GM19023 (cell line): ENCODE results near the gene CHD5.

Experiments
- ATAC-seq: cut with Tn5 transposase; IDR thresholded peaks from one replicate; pipeline ENCODE4 v1.9.1; 2021; ENCODE audit warnings: mild to moderate bottlenecking, moderate library complexity; ENCODE audit not compliant: unreplicated experiment

Gene CHD5

DNA sequence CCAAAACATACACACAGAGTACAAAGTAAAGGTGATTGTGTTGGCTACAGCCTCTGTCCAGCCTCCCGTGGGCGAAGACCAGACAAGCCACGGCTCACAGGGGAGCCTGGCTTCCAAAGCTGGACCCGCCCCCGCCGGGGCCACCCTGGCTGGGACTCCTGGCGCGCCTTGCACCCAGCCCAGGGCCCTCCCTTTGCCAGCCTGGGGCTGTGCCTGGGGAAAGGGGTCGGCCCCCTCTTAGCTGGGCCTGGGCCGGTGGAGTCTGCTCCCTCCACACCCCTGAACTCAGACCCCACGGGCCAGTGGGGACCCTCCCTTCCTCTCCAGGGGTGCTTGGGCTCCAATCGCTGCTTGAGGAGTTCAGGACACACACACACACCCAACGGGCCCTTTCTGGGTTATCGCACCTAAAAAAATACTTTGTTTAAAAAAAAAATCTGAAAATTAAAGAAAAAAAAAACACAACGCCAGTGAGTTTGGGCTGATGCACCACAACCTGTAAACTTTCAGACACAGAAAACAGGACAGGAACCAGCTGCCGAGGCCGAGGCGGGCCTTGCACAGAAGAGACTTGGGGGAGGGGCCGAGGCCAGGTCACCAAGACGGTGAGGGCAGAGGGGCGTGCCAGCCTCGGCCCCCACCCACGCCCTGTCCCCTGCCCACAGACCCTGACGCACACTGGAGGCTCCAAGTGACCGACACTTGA is 78.1 kb downstream of the CHD5 start:
- no peak for ATAC-seq

DNA sequence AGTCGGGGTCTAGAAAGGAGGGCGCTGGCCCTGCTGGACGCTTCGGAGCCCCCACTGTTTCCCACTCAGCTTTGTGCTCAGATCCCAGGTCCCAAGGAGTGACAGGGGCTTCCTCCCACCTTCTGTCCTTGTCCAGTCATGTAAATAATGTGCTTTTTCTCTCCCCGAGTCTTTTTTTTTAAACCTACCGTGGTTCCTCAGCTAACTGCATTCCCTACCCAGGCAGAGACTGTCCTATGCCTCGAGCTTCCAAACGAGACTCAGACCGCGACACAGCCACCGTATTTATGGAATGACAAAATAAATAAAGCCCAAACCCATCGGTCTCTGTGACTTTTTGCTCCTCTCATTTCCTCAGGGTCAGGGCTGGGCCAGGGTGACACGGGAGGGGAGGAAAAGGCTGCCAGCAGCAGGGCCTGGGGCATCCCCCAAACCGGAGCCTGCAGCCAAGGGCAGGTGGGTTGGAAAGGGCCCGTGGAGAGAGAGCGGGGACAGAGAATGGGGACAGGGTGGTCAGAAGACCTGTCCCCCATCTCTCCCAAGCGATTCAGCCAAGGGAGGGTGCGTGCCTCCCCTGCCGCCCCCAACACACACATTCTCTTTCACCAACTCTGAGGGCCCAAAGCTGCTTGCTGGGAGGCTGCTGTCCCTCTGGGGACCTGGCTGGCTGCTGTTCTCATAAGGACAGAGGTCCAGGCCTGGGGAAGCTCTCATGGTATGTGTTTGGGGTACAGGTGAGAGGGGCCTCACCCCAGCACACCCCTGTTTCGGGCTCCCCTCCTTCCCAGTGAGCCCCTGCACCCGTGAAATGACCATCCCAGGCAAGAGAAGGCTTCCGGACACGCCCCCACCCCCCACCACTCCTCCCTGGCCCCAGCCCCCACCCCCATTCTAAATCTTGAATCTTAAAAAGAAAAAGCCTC is 79.0 kb downstream of the CHD5 start:
- ATAC-seq: no peak

DNA sequence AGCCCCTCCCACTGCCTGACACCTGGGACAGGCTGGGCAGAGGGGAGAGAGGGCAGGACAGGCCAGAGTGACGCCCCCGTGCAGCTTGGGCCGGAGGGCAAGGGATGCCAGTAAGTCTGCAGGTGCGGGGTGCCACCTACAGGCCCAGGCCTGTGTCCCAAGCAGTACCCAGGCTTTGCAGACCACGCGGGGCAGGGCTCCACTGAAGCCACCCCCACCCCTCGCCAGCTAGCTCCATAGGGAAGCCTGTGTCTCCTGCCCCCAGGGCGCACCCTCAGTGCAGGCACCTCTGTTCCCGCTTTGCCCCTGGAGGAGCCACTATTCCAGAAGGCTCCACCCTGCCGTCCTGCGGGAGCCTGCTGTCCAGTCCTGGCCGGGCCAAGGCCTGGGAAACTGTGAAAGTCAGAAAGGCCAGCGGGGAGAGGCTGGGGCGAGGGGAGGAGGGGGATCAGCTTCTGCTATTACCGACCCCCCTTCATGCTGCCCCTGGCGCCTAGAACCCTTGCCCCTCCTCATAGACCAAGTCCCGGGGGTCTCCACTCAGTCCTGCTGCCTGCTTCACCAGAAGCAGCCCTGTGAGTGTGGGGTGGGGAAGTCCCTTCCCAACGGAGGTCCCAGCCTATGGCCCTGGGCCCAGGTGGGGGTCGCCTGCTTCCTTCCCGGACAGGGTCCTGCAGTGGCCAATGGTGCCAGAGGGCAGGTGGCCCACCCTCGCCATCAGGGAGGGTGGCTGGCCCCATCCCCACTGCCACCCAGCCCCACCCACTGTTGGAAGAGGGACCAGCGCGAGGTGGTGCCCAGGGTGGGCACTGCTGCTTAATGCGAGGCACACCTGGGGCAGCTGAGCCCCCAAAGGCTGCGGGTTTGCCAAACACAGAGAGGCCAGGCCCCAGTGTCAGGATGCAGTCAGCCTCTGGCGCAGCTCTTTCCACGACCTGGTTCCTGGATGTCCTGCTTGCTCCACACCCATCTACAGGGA is 80.0 kb downstream of the CHD5 start:
- no peak for ATAC-seq

DNA sequence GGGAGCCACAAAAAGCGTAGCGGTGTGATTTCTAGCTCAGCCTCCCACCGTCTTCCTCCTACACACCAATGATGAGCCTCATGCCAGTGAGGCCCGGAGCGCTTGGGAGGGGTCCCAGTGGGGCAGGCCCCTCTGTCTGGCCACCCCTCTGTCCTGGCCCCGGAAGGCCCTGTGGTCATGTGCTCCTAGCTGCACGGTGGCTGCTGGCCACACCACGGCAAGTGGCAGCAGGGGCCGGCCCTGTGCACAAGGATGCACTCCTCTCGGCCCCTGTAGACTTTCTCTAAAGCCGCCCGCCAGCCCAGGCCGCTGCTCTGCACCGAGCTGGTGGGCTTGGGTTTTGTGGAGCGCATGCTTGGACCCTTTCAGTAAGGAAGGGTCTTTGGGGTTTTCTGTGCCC is 80.8 kb downstream of the CHD5 start:
- no peak for ATAC-seq

DNA sequence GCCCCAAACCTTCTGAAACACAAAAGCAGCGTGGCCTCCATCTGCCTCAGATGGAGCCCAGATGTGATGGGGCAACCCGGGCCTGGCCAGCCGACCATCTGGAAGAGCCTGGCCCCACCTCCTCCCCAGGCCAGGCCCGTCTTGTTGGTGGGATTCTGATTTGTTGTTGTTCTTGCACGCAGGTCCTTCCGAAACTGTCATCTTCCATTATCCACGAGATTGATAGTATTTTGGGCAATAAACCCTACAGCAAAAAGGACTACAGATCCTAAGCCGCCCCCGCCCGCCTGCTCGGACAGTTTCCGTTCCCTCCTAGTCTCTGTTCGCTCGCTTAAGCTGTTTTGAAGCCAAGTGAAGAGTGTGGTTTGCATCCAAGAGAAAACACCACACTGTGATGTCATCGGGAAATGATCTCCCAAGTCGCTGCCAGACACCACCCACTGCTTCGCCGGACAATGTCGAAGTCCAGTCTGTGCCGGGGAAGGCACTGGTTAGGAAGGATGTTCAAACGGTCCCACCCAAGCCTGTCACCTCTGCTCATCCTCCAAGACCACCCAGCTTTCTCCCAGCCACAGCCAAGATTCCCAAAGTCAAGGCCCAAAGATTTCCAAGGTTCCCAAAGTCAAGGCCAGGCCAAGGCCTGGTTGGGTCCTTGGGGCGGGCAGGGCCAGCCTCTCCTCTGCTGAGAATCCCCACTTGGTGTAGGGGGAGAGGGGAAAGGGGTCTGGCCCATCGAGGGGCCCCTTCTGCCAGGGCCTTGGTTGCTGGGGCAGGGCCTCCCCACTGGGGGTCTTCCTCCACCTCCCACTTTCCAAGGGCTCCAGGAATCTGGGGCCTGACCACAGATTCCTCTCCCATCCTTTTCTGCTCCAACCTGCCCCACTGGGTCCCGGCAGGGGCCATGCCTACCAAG is 81.6 kb downstream of the CHD5 start:
- no peak for ATAC-seq

DNA sequence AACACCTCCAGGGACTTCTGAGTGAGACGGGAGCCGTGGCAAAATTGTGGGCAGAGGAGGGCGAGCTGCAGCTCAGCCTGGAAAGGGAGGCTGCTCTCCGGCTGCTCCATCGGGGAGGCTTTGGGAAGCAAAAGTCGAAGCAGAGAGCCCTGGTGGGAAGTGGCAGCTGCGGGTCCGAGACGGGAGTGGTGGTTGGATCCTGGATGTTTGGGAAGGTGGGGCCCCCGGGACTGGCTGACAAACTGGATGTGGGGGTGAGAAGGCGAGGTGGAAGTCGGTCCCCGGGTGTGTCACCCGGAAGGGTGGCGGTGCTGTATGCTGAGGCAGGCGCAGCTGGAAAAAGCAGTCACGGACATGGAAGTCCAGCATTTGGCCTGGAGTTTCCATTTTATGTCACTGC is 82.3 kb downstream of the CHD5 start:
- no peak for ATAC-seq

DNA sequence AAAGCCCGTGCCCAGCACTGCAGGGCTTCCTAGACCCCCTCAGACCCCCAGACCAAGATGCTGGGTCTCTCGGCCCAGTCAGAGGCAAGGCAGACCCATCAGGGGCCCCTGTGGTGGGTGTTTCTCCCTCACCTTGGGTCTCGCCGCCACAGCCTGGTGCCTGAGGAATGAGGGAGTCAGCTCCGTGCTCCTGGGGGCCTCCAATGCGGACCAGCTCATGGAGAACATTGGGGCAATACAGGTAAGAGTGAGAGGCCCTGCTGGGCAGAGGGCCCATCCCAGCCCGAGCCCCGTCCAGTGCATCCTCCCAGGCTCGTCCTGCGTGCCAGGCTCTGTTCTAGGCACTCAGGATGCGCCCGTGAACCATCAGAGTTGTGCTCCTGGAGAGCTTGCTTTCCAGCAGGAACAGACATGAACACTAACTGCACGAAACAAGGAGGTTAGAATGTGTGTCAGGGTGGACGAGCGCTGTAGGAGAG is 83.0 kb downstream of the CHD5 start:
- no peak for ATAC-seq

DNA sequence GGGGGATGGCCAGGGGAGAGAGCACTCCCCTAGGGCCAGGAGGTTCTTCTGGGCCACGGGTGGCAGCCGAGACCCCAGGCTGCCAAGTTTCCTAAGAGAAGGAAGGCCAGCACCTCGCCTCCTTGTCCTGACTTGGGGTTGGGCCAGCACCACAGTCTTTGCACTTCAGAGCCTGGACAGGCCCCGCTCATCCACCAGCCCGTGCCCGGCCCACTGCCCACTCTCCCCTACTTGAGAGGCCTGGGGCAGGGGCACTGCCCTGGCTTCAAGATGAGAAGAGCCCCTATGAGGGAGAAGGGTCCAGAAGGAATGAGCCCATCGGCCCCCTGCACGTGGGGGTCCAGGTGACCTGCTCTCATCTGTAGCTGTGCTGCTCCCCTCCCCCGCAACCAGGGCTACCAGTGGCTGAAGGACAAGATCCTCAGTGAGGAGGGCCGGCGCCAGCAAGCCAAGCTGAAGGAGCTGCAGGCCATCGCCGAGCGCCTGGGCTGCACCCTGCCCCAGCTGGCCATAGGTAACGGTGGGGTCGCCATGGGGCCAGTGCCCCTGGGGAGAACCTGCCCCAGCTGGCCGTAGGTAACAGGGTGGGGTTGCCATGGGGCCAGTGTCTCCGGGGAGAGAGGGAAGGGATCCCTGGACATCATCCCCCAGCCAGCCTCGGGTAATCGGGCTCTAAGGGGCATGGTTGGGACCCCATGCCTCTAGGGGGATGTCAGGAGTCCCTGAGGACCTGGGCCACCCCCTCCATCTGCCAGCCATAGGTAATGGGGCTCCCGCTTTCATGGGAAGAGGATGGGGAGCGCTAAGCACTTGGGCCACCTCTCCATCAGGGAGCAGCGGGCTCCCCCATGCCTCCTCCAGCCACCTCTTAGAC is 83.6 kb downstream of the CHD5 start:
- ATAC-seq: no peak

DNA sequence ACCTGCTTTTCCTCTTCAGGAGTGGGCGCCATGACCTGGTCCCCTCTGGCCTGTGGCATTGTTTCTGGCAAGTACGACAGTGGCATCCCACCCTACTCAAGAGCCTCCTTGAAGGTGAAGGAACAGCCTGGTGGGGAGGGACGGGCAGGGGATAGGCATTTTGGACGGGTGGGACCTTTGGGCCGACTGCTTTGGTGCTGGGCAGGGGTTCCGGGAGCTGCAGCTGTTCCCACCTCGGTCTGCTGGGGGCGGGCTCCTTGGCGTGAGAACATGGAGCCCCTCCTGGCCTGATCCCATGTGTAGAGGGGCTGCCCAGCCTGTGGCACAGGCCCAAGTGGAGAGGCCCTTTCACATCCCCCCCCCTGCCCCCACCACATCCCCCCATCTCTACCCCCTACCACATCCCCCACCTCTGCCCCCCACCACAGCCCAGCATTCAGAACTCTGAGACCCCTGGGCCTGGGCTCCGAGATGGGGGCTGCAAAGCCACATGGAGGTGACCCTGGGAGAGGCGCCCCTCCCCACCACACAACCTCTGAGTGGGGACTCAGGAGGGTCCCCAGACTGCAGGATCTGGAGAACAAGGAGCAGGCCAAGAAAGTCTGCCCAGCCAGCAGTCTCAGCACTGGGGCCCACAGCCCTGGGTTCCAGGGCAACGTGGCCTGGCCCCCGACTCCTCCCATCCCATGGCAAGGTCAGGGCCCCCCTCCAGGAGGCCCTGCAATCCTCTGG is 84.4 kb downstream of the CHD5 start:
- no peak for ATAC-seq

DNA sequence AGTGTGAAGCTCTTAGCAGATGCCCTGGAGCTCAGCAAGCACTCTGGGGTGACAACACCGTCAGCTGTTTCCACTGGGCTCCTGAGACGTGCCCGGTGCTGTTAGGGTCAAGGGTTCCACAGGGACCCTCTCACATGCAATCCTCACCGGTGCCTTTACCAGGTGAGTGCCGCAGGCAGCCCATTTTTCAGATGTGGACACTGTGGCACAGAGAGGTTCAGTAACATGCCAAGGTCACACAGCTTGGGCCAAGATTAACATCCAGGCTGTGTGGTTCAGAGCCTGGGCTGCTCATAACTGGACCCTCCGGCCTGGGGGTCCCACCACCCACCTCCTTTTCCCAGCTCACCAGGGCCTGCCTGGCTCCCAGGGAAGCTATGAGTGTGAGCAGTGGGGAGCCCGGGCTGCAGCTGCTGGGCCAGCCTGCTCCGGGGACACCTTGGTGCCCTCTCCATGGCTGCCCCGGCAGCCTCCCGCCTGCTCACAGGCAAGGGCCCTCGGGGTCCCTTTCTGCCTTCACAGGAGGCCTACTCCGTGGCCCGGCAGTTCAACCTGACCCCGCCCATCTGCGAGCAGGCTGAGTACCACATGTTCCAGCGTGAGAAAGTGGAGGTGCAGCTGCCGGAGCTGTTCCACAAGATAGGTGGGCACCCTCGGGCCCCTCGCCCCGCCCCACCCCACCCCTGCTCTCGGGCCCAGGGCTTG is 85.2 kb downstream of the CHD5 start:
- ATAC-seq: no peak

DNA sequence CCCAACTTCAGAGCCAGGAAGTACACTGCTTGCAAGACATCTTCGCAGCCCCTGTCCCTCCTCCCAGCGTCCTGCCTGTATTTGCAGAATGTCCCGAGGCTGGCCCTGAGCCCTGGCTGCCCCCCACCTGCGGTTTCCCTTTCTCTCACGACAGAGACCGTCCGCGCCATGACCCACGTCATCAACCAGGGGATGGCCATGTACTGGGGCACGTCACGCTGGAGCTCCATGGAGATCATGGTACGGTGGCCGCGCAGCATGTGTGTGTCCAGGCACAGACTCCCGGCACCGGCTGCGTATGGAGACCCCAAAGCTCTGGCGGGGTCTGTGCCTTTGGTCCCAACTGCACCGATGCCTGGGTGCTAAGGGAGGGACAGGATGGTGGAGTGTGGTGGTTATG is 85.9 kb downstream of the CHD5 start:
- ATAC-seq: no peak

DNA sequence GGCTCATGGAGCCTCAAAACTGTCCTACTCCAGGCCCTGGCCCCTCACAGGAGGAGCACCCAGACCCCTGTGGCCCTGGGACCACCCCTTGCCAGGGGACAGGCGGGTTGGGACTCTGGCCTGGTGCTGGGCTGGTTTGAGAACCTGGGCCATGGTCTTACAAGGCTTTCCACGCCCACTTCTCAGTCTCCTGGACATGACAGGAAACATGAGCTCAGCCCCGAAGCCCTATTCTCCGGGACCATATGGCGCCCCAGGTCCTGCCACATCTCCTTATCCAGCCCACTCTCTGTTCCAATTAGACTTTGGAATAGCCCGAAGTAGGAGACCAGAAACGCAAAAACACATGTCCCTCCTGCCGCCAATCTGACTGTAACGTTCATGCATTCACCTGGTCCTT is 86.5 kb downstream of the CHD5 start:
- ATAC-seq: no peak

DNA sequence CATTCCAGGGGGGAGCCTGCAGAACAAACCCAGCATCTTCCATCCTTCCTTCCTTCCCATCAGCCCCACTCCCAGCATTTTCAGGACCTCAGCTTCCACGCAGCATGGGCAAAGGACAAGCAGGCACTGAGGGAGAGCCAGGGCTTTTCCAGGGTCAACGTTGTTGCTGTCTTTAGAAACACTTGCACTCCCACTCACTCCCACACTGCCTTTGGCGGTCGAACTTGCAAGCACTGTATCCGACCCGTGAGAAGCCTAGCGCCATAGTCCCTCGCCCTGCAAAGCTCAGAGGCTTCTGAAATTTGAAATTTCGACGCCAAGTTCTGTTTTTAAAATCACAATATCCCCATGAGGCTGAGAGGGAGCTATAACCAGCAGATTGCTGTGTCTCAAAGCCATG is 87.0 kb downstream of the CHD5 start:
- no peak for ATAC-seq

DNA sequence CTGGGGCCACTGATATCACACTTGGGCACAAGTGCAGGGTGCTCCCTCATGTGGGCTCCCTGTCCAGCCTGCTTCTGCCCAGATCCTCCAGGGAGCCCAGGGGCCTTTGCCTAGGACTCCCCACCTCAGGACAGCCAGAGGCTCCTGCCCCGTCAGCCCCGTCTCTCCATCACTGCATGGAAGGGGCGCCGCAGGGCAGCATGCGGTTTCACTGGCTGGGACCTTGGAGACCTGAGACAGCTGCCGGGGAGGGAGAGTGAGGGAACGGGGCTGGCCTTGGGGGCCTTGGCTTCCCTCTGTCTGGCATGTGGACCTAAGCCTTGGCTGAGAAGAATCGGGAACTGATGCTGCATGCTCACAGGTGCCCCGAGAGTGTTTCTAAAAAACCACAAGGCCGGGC is 87.9 kb downstream of the CHD5 start:
- ATAC-seq: no peak

DNA sequence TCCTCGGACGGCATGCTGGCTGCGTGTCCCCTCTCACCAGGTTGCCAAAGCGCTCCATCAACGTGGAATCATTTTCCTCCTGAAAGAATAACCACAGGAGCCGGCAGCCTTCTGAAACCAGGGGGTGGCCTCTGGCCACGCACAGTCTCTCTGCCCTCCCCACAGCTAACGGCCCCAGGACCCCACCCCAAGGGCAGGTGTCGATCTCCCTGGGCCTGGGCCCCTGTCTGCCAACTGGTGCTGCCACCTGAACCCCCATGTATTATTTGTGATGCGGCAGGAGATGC is 88.4 kb downstream of the CHD5 start:
- ATAC-seq: no peak

DNA sequence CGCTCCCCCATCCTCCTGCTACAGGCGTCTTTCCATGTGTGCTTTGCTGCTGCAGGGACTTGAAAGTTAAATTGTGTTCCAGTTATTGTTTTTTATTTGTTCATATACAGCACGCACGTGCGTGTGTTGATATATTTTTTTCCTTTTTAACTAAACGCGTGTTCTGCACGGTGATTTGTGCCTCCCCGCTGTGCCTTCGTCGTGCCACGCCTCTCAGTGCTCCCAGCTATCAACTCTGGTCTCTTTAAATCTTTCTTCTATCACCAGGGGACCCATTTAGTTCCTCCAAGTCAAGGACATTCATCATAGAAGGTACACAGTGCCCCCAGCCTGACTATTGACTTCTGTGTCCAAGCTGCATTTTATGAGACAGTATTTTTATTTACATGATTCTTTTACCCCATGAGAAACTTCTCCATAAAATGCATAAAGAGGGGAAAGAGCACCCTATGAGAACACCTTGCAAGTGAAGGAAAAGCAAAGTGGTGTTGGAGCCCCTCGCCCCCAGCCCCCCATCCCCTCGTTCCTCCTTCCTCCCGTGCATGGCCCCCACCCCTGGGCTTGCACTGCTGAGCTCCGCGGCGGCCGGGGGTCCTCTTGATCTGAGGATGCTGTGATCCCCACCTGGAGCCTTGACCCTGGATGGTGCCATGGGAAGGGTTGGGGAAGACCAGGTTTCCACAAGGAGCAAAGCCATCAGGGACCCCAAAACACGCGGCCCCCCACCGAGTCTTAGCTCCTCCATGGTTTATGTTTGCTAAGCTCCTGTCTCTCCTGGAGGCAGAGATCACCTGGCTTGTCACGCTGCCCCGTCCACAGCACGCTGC is 88.9 kb downstream of the CHD5 start:
- ATAC-seq: no peak

DNA sequence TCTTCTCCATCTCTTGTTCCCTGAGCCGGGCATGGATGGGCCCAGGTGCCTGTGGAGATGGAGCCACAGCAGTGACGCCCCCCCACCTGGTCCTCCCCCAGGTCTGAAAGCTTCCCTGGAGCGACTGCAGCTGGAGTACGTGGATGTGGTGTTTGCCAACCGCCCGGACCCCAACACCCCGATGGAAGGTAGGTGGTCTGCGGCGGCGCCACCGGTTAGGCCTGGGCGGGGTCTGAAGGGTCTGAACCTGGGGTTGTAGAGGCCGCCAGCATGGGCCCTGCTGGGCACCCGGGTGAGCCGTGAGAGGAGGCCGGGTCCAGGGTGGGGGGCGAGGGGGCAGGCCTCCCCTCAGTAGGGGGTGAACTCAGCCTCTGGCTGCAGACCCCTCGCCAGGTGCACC is 89.8 kb downstream of the CHD5 start:
- no peak for ATAC-seq
